Hematopoietic multipotent progenitor cell (in vitro differentiated cells): Measurements from ENCODE around the gene CNGB1. TPM values are rescaled to one million over a fixed set of nuclear protein-coding genes. Genes with fewer than 3 reads are reported as not detected.

Experiments
- DNase-seq, 3 donors: peaks; one replicate each; pipeline ENCODE4 v3.0.0-alpha.2; 2011 to 2015; ENCODE audit warnings: low read depth in 2 of 3, low spot score in 2 of 3
- total RNA-seq: library from RNA; depleted of rRNA; stranded (reverse); fragments of >200 nt; gene quantifications from one replicate; pipeline ENCODE4 v1.2.3, GENCODE V29; 2012

The CNGB1 gene
- total RNA-seq, 1 donor: not detected

GRCh38 chr16:57977418-57978069, 6.6 kb upstream of the CNGB1 start:
- DNase-seq: peak in 1 of 3 donors; percentile 19

GRCh38 chr16:57976331-57976796, 5.4 kb upstream of the CNGB1 start:
- peak in 1 of 3 donors; percentile 7 for DNase-seq

GRCh38 chr16:57972306-57972705, 1.4 kb upstream of the CNGB1 start:
- peak in 1 of 3 donors; percentile 55 for DNase-seq

GRCh38 chr16:57971848-57972247, 920 bp upstream of the CNGB1 start:
- DNase-seq: no peak

GRCh38 chr16:57970319-57970718, 609 bp downstream of the CNGB1 start:
- DNase-seq: no peak

- DNase-seq: no peak
Measured at GRCh38 chr16:57969451-57970123, 1.3 kb downstream of the CNGB1 start.

GRCh38 chr16:57967916-57968315, 3.0 kb downstream of the CNGB1 start:
- DNase-seq: no peak

- no peak for DNase-seq
Measured at GRCh38 chr16:57966986-57967385, 3.9 kb downstream of the CNGB1 start.

- no peak for DNase-seq
Measured at GRCh38 chr16:57966204-57966771, 4.6 kb downstream of the CNGB1 start.

- no peak for DNase-seq
Measured at GRCh38 chr16:57964157-57964700, 6.7 kb downstream of the CNGB1 start.

GRCh38 chr16:57962756-57963155, 8.2 kb downstream of the CNGB1 start:
- no peak for DNase-seq

- DNase-seq: no peak
Measured at GRCh38 chr16:57962046-57962445, 8.9 kb downstream of the CNGB1 start.

GRCh38 chr16:57961538-57961937, 9.4 kb downstream of the CNGB1 start:
- DNase-seq: no peak

- DNase-seq: no peak
Measured at GRCh38 chr16:57960826-57961472, 10.0 kb downstream of the CNGB1 start.

GRCh38 chr16:57960310-57960709, 10.6 kb downstream of the CNGB1 start:
- DNase-seq: no peak

GRCh38 chr16:57959804-57960203, 11.1 kb downstream of the CNGB1 start:
- no peak for DNase-seq

GRCh38 chr16:57959121-57959520, 11.8 kb downstream of the CNGB1 start:
- no peak for DNase-seq

GRCh38 chr16:57958544-57958943, 12.4 kb downstream of the CNGB1 start:
- no peak for DNase-seq

GRCh38 chr16:57957673-57958392, 13.1 kb downstream of the CNGB1 start:
- no peak for DNase-seq

- DNase-seq: no peak
Measured at GRCh38 chr16:57956924-57957672, 13.8 kb downstream of the CNGB1 start.
